Neural cell (in vitro differentiated cells): Measurements from ENCODE around the gene ZC2HC1B. TPM values are rescaled to one million over a fixed set of nuclear protein-coding genes. Genes with fewer than 3 reads are reported as not detected.

Experiments
- H2AFZ ChIP-seq: fragments of 200-600, 300-800 bp; sonication (generic), shearing (Covaris generic); 2 replicates; pipeline ENCODE4 v1.6.0; 2014; ENCODE audit warnings: low read depth, mild to moderate bottlenecking, antibody characterized with exemption, low read length, moderate library complexity
- H3F3A ChIP-seq: fragments of 200-600 bp; shearing (Covaris generic); 2 replicates; pipeline ENCODE4 v1.6.1; 2016; ENCODE audit warnings: mild to moderate bottlenecking, moderate library complexity, mixed read lengths, antibody characterized with exemption, low read length; ENCODE audit not compliant: insufficient read depth, poor library complexity, severe bottlenecking
- H3K27ac ChIP-seq: fragments of 200-600, 300-800 bp; sonication (generic), shearing (Covaris generic); 2 replicates; pipeline ENCODE4 v1.5.1; 2014; ENCODE audit warnings: mild to moderate bottlenecking, low read length, moderate library complexity
- H3K27me3 ChIP-seq: fragments of 300-800, 200-600 bp; sonication (generic), shearing (Covaris generic); 2 replicates; pipeline ENCODE4 v1.6.0; 2014; ENCODE audit warnings: mild to moderate bottlenecking, low read depth, low read length, moderate library complexity; ENCODE audit not compliant: insufficient read depth
- H3K36me3 ChIP-seq: fragments of 300-800, 200-600 bp; sonication (generic), shearing (Covaris generic); 2 replicates; pipeline ENCODE4 v1.5.1; 2014; ENCODE audit warnings: mild to moderate bottlenecking, antibody characterized with exemption, low read length, moderate library complexity; ENCODE audit not compliant: insufficient read depth
- H3K4me2 ChIP-seq: fragments of 300-800, 200-600 bp; sonication (generic), shearing (Covaris generic); 2 replicates; pipeline ENCODE4 v1.6.0; 2014; ENCODE audit warnings: mild to moderate bottlenecking, low read length
- H3K4me3 ChIP-seq: fragments of 300-800, 200-600 bp; sonication (generic), shearing (Covaris generic); 2 replicates; pipeline ENCODE4 v1.5.1; 2014; ENCODE audit warnings: mild to moderate bottlenecking, low read length, moderate library complexity
- H3K79me2 ChIP-seq: fragments of 200-600 bp; shearing (Covaris generic); replicated peaks from 2 replicates; pipeline ENCODE4 v1.6.0; 2014; ENCODE audit warnings: mild to moderate bottlenecking, low read length, moderate library complexity; ENCODE audit not compliant: insufficient read depth
- H3K9ac ChIP-seq: fragments of 300-800, 200-600 bp; sonication (generic), shearing (Covaris generic); 2 replicates; pipeline ENCODE4 v1.6.1; 2016; ENCODE audit warnings: mild to moderate bottlenecking, low read length, mixed read lengths
- H3K9me2 ChIP-seq: fragments of 200-600 bp; shearing (Covaris generic); 2 replicates; pipeline ENCODE4 v1.6.1; 2016; ENCODE audit warnings: mild to moderate bottlenecking, low read length, mixed read lengths; ENCODE audit not compliant: insufficient read depth
- H3K9me3 ChIP-seq: fragments of 200-600, 300-800 bp; sonication (generic), shearing (Covaris generic); 2 replicates; pipeline ENCODE4 v1.6.1; 2016; ENCODE audit warnings: mild to moderate bottlenecking, mixed run types, low read length, moderate library complexity, mixed read lengths
- H4K20me1 ChIP-seq: fragments of 200-600 bp; shearing (Covaris generic); 2 replicates; pipeline ENCODE4 v1.6.1; 2016; ENCODE audit warnings: mild to moderate bottlenecking, mixed run types; ENCODE audit not compliant: insufficient read depth
- EP300 ChIP-seq: fragments of 450-650 bp; conservative IDR thresholded peaks from 2 replicates; pipeline ENCODE4 v1.6.1; 2014; ENCODE audit warnings: antibody characterized with exemption, mild to moderate bottlenecking, moderate library complexity; ENCODE audit not compliant: poor library complexity, severe bottlenecking
- EZH2 ChIP-seq: fragments of 200-600, 300-800 bp; shearing (Covaris generic), sonication (generic); IDR thresholded peaks from 2 replicates; pipeline ENCODE4 v1.6.1; 2014; ENCODE audit warnings: antibody characterized with exemption, low read length, borderline replicate concordance, mild to moderate bottlenecking; ENCODE audit not compliant: insufficient read depth, poor library complexity, severe bottlenecking
- MXI1 ChIP-seq: fragments of 450-650 bp; conservative IDR thresholded peaks from 2 replicates; pipeline ENCODE4 v1.6.1; 2014; ENCODE audit warnings: antibody characterized with exemption, mild to moderate bottlenecking; ENCODE audit not compliant: poor library complexity, severe bottlenecking
- POLR2AphosphoS5 ChIP-seq: IDR thresholded peaks from 2 replicates; pipeline ENCODE4 v1.6.1; 2012
- RAD21 ChIP-seq: fragments of 450-650 bp; conservative IDR thresholded peaks from 2 replicates; pipeline ENCODE4 v1.6.1; 2014; ENCODE audit warnings: antibody characterized with exemption, mild to moderate bottlenecking, moderate library complexity
- SMC3 ChIP-seq: fragments of 450-650 bp; conservative IDR thresholded peaks from 2 replicates; pipeline ENCODE4 v1.6.1; 2014; ENCODE audit warnings: antibody characterized with exemption, mild to moderate bottlenecking, moderate library complexity; ENCODE audit not compliant: poor library complexity
- TAF1 ChIP-seq: IDR thresholded peaks from 2 replicates; pipeline ENCODE4 v1.6.1; 2012; ENCODE audit warnings: low read depth
- polyA plus RNA-seq: library from polyadenylated mRNA; depleted of rRNA; stranded (reverse); fragments of >200 nt; gene quantifications from 2 replicates; pipeline ENCODE4 v1.2.3, GENCODE V29; 2014
- TF ChIP-seq, protein P1 (sequence below): IDR thresholded peaks from 2 replicates; pipeline ENCODE4 v1.6.1; 2012; ENCODE audit warnings: borderline replicate concordance
- TF ChIP-seq, protein P2 (sequence below): fragments of 450-650 bp; IDR thresholded peaks from 2 replicates; pipeline ENCODE4 v1.5.1; 2014; ENCODE audit warnings: antibody characterized with exemption, mild to moderate bottlenecking, moderate library complexity; ENCODE audit not compliant: poor library complexity, severe bottlenecking

ZC2HC1B gene
- polyA plus RNA-seq, 1 donor from 2014 or later, result not detected

DNA sequence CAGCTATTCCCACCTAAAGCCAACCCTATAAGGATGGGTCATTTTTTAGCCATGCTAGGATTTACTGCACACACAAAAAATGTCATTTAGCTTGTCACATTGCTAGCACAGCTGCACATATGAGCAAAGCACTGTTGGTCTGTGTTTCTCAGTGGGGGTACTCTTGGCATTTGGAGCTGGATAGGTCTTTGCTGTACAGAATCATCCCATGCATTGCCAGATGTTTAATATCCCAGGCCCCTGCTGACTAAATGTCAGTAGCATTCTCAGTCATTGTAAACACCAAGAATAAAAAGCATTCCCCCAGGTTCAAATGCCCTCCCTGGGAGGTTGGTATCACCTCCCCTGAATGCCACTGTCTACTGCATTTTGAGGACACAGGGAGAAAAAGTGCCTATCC, 35.7 kb upstream of the ZC2HC1B start:
- no peak overlapping the region for H3K9ac ChIP-seq
- H3K4me2 ChIP-seq, result no peak overlapping the region
- H3F3A ChIP-seq, result no peaks in the 10 kb centered on the region
- H3K9me2 ChIP-seq, result no peaks in the 10 kb centered on the region
- H3K79me2 ChIP-seq, result no peaks in the 10 kb centered on the region
- TF ChIP-seq SMC3, result no peak
- TF ChIP-seq POLR2AphosphoS5, result no peak
- no peak for TF ChIP-seq EP300
- no peak for TF ChIP-seq EZH2
- TF ChIP-seq RAD21, result no peak
- no peaks in the 10 kb centered on the region for H3K9me3 ChIP-seq
- H3K27ac ChIP-seq, result no peak overlapping the region
- no peak overlapping the region for H3K4me3 ChIP-seq
- no peaks in the 10 kb centered on the region for H4K20me1 ChIP-seq
- no peaks in the 10 kb centered on the region for H3K27me3 ChIP-seq
- no peaks in the 10 kb centered on the region for H3K36me3 ChIP-seq
- no peak overlapping the region for H2AFZ ChIP-seq

DNA sequence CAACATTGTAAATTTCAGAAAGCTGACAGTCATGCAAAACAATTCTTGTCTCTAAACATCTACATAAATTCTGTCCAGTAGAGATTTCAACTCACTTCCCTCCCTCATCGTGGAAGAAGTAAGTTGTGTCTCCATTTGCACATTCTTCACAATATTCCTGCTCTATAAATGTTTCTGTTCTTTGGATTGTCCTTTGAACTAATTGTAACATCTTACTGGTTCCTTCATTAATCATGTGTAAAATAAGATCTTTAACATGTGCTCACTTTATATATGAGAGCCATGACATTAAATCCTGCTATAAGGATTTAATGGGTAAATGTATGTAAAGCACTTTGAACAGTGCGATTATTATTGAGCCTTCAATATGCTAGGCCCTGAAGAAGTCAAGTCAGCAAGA, 28.1 kb upstream of the ZC2HC1B start:
- H3K9ac ChIP-seq, result no peak overlapping the region
- TF ChIP-seq MXI1 (no peak), SMC3 (no peak), RAD21 (no peak), POLR2AphosphoS5 (no peak), TAF1 (no peak), EZH2 (no peak), EP300 (no peak)
- TF ChIP-seq, protein P1, sequence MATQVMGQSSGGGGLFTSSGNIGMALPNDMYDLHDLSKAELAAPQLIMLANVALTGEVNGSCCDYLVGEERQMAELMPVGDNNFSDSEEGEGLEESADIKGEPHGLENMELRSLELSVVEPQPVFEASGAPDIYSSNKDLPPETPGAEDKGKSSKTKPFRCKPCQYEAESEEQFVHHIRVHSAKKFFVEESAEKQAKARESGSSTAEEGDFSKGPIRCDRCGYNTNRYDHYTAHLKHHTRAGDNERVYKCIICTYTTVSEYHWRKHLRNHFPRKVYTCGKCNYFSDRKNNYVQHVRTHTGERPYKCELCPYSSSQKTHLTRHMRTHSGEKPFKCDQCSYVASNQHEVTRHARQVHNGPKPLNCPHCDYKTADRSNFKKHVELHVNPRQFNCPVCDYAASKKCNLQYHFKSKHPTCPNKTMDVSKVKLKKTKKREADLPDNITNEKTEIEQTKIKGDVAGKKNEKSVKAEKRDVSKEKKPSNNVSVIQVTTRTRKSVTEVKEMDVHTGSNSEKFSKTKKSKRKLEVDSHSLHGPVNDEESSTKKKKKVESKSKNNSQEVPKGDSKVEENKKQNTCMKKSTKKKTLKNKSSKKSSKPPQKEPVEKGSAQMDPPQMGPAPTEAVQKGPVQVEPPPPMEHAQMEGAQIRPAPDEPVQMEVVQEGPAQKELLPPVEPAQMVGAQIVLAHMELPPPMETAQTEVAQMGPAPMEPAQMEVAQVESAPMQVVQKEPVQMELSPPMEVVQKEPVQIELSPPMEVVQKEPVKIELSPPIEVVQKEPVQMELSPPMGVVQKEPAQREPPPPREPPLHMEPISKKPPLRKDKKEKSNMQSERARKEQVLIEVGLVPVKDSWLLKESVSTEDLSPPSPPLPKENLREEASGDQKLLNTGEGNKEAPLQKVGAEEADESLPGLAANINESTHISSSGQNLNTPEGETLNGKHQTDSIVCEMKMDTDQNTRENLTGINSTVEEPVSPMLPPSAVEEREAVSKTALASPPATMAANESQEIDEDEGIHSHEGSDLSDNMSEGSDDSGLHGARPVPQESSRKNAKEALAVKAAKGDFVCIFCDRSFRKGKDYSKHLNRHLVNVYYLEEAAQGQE, result no peak
- TF ChIP-seq, protein P2, sequence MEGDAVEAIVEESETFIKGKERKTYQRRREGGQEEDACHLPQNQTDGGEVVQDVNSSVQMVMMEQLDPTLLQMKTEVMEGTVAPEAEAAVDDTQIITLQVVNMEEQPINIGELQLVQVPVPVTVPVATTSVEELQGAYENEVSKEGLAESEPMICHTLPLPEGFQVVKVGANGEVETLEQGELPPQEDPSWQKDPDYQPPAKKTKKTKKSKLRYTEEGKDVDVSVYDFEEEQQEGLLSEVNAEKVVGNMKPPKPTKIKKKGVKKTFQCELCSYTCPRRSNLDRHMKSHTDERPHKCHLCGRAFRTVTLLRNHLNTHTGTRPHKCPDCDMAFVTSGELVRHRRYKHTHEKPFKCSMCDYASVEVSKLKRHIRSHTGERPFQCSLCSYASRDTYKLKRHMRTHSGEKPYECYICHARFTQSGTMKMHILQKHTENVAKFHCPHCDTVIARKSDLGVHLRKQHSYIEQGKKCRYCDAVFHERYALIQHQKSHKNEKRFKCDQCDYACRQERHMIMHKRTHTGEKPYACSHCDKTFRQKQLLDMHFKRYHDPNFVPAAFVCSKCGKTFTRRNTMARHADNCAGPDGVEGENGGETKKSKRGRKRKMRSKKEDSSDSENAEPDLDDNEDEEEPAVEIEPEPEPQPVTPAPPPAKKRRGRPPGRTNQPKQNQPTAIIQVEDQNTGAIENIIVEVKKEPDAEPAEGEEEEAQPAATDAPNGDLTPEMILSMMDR, result no peak

More for the DNA sequence above, 28.1 kb upstream of the ZC2HC1B start:
- Histone ChIP-seq H3K9me3 (no peaks in the 10 kb centered on the region), H3K9me2 (no peaks in the 10 kb centered on the region), H3K27me3 (no peaks in the 10 kb centered on the region), H3K36me3 (no peaks in the 10 kb centered on the region), H2AFZ (no peak overlapping the region), H4K20me1 (no peaks in the 10 kb centered on the region), H3K4me2 (no peak overlapping the region), H3K79me2 (no peaks in the 10 kb centered on the region), H3K27ac (no peak overlapping the region), H3F3A (no peaks in the 10 kb centered on the region), H3K4me3 (no peak overlapping the region)
